ENCODE results near the gene DBI. TPM values are rescaled to one million over a fixed set of nuclear protein-coding genes. Genes with fewer than 3 reads are reported as not detected.

Gene DBI
- total RNA-seq, 1 experiment from 2014 or later: 265 TPM

DNA sequence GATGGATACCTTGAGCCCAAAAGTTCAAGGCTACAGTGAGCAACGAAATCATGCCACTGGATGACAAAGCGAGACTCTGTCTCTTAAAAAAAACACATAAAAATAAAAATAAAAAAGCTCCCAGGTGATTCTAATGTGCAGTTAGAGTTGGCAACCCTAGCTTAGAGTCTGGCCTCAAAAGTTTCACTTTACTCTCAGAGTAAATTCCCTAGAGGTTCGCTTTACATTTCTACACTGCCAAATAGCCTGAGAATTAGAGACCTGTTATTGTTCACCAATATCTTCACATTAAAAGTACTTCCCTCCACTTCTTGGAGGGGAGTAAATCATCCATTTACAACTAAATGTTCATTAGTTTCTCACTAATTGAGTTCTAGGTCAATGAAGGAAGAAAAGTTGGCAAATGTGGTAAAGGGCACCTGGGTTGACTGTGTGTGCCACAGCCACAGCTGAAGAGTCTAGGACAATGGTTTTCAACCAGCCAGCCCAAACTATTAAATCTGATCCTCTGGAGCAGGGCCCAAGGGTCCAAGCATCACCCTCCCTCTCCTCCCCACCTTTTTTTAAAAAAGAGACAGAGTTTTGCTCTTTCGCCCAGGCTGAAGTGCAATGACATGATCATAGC, 49.6 kb downstream of the DBI start:
- no peak overlapping the region for H3K27ac ChIP-seq
- no TSS peak for BruUV-seq (replicated peaks)
- H3K36me3 ChIP-seq (ENCODE audit: low read depth): no peaks in the 10 kb centered on the region
- TF ChIP-seq, protein P1, sequence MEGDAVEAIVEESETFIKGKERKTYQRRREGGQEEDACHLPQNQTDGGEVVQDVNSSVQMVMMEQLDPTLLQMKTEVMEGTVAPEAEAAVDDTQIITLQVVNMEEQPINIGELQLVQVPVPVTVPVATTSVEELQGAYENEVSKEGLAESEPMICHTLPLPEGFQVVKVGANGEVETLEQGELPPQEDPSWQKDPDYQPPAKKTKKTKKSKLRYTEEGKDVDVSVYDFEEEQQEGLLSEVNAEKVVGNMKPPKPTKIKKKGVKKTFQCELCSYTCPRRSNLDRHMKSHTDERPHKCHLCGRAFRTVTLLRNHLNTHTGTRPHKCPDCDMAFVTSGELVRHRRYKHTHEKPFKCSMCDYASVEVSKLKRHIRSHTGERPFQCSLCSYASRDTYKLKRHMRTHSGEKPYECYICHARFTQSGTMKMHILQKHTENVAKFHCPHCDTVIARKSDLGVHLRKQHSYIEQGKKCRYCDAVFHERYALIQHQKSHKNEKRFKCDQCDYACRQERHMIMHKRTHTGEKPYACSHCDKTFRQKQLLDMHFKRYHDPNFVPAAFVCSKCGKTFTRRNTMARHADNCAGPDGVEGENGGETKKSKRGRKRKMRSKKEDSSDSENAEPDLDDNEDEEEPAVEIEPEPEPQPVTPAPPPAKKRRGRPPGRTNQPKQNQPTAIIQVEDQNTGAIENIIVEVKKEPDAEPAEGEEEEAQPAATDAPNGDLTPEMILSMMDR (conservative IDR thresholded peaks at IDR 0.05): no peak
- no peak for TF ChIP-seq EZH2 (IDR thresholded peaks at IDR 0.05; ENCODE audit: low read depth)
- POLR2A ChIA-PET (ENCODE audit: unreplicated experiment): no interaction called here
- peaks cover 8% of the 10 kb centered on the region for H3K4me1 ChIP-seq (replicated peaks; ENCODE audit: insufficient read depth)
- H3K9me3 ChIP-seq (ENCODE audit: insufficient read depth, low read depth): no peaks in the 10 kb centered on the region
- H4K20me1 ChIP-seq (ENCODE audit: insufficient read depth): no peaks in the 10 kb centered on the region
- no peaks in the 10 kb centered on the region for H3K27me3 ChIP-seq (ENCODE audit: insufficient read depth, low read depth)
- no peak overlapping the region for H2AFZ ChIP-seq
- no peaks in the 10 kb centered on the region for H3K79me2 ChIP-seq (ENCODE audit: low read depth)
- DNase-seq: no peak
- intact Hi-C loops (cut with micrococcal nuclease; ENCODE audit: unreplicated experiment): no loop called here
- CTCF ChIA-PET: interaction anchor here (0.6 kb wide), 1 partner anchor 63 kb away, joined by 5 read pairs; no protein-coding TSS in a partner anchor
- H3F3A ChIP-seq (ENCODE audit: insufficient read depth, low read depth): no peaks in the 10 kb centered on the region
- H3K4me2 ChIP-seq: no peak overlapping the region
- H3K9me2 ChIP-seq (ENCODE audit: insufficient read depth): no peaks in the 10 kb centered on the region
- H3K4me3 ChIP-seq: no peak overlapping the region

GRCh38 chr2:119417908-119418307, 51.1 kb downstream of the DBI start:
- no peak overlapping the region for H3K27ac ChIP-seq
- ChIA-PET POLR2A (ENCODE audit: unreplicated experiment) (no interaction called here), CTCF (no interaction called here)
- no peaks in the 10 kb centered on the region for H3K36me3 ChIP-seq (ENCODE audit: low read depth)
- no peaks in the 10 kb centered on the region for H3F3A ChIP-seq (ENCODE audit: insufficient read depth, low read depth)
- peaks cover 8% of the 10 kb centered on the region for H3K4me1 ChIP-seq (replicated peaks; ENCODE audit: insufficient read depth)
- H4K20me1 ChIP-seq (ENCODE audit: insufficient read depth): no peaks in the 10 kb centered on the region
- H3K9me2 ChIP-seq (ENCODE audit: insufficient read depth): no peaks in the 10 kb centered on the region
- H3K9me3 ChIP-seq (ENCODE audit: insufficient read depth, low read depth): no peaks in the 10 kb centered on the region
- TF ChIP-seq, protein P1 (conservative IDR thresholded peaks at IDR 0.05): no peak
- no peak for TF ChIP-seq EZH2 (IDR thresholded peaks at IDR 0.05; ENCODE audit: low read depth)
- intact Hi-C loops (cut with micrococcal nuclease; ENCODE audit: unreplicated experiment): no loop called here
- BruUV-seq (replicated peaks): no TSS peak
- DNase-seq: no peak
- H2AFZ ChIP-seq: no peak overlapping the region
- H3K4me3 ChIP-seq: no peak overlapping the region
- no peaks in the 10 kb centered on the region for H3K27me3 ChIP-seq (ENCODE audit: insufficient read depth, low read depth)
- H3K4me2 ChIP-seq: no peak overlapping the region
- no peaks in the 10 kb centered on the region for H3K79me2 ChIP-seq (ENCODE audit: low read depth)

GRCh38 chr2:119419065-119419464, 52.3 kb downstream of the DBI start:
- no peak for DNase-seq
- CTCF ChIA-PET: no interaction called here

More at GRCh38 chr2:119419065-119419464, 52.3 kb downstream of the DBI start:
- no peak overlapping the region for H2AFZ ChIP-seq
- no peak overlapping the region for H3K4me2 ChIP-seq
- H3K4me3 ChIP-seq: no peak overlapping the region
- H3K4me1 ChIP-seq (replicated peaks; ENCODE audit: insufficient read depth): peaks cover 8% of the 10 kb centered on the region
- no peaks in the 10 kb centered on the region for H3K79me2 ChIP-seq (ENCODE audit: low read depth)
- no peaks in the 10 kb centered on the region for H3F3A ChIP-seq (ENCODE audit: insufficient read depth, low read depth)
- no peaks in the 10 kb centered on the region for H4K20me1 ChIP-seq (ENCODE audit: insufficient read depth)
- intact Hi-C loops (cut with micrococcal nuclease; ENCODE audit: unreplicated experiment): no loop called here
- TF ChIP-seq, protein P1 (conservative IDR thresholded peaks at IDR 0.05): no peak
- TF ChIP-seq EZH2 (IDR thresholded peaks at IDR 0.05; ENCODE audit: low read depth): no peak
- POLR2A ChIA-PET (ENCODE audit: unreplicated experiment): no interaction called here
- no peak overlapping the region for H3K27ac ChIP-seq
- no peaks in the 10 kb centered on the region for H3K36me3 ChIP-seq (ENCODE audit: low read depth)
- BruUV-seq (replicated peaks): no TSS peak
- no peaks in the 10 kb centered on the region for H3K27me3 ChIP-seq (ENCODE audit: insufficient read depth, low read depth)
- H3K9me3 ChIP-seq (ENCODE audit: insufficient read depth, low read depth): no peaks in the 10 kb centered on the region
- no peaks in the 10 kb centered on the region for H3K9me2 ChIP-seq (ENCODE audit: insufficient read depth)

Measured in PC-9 (cell line).